GM19438 (cell line): ENCODE results near the gene LIPC.

Source experiments
- ATAC-seq: cut with Tn5 transposase; IDR thresholded peaks from one replicate; pipeline ENCODE4 v1.9.1; 2021; ENCODE audit warnings: low read depth; ENCODE audit not compliant: unreplicated experiment

LIPC gene

DNA sequence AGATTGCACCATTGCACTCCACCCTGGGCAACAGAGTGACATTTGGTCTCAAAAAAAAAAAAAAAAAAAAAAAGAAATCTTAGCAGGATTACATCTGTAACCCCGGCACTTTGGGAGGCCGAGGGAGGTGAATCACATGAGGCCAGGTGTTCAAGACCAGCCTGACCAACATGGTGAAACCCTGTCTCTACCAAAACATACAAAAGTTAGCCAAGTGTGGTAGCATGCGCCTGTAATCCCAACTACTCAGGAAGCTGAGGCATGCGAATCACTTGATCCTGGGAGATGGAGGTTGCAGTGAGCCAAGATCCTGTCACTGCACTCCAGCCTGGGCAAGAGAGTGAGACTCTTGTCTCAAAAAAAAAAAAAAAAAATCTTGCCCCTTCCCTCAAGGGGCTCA, 40.4 kb downstream of the LIPC start:
- no peak for ATAC-seq

DNA sequence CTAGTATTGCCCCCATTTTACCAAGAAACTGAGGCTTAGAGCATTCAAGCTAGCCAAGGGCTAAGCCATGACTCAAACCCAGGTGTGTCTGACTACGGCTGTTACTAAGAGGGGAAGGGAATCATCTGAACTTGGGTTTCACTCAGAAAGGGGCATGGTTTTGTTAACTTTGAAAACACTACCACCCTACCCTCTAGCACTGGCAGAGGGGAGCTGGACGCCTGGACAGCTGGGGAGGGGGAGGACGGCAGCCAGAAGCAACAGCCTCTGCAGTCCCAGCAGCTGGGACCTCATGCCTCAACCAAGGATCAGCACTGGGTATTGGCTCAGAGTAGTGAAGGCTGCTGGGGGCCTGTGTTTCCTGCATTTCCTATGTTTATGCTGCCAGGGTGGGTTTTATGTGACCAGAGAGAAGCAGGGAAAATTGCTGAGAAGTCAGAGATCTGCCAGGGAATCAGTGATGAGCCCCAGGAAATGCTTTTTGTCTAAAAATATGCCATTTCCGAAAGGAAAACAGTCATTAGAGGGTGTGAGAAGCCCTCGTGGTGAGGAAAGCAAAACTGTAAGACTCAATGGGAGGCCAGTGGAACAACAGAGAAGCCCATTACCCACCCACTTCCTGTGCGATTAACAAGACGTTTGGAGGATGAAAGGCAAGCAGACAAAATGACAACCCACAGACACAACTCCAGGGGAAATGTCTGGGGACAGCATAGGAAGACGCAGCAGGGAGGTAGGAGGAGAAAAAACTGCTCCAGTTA, 41.2 kb downstream of the LIPC start:
- ATAC-seq: no peak

DNA sequence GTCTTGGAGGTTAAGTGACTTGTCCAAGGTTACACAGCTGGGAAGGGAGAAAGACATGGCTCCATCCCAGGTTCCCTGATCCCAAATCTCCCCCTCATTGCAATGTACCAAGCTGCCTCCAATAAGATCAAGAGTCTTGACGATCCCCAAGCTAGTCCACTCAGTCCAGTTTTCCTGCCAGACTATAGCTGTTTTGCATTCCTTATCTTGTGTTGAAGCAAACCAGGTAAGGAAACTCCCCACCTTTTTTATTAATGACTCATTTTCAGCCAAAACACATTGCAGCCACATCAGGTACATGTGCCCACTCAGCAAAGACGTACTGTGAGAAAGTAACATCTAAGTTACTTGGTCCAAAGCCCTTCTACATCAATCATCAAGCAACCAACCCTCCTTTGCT, 41.9 kb downstream of the LIPC start:
- ATAC-seq: no peak

DNA sequence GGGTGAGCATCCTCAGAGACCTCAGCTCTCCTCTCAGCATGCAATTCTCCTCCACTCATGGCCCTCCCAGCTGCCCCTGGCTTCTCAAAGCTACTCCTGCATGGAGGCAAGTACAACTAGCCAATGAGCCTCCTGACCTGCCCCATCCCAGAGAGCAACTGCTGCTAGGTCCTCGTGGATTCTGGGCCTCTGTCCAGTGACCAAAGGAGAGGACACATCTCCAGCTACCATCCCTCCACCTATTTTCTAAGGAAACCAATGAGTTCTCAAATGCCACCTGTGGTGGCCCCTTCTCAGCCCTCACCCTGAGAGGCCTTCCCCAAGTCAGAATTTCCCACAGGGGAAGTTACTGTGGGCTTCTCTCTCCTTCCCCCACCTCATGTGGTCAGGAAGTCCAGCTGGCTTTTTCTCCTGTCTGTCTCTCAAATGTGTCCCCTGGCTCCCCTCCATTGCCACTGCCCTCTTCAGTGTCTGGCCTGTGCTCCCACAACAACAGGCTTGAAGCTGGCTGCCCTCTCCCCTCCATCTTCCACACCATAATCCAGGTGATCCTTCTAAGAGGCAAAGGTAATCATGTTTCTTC, 43.0 kb downstream of the LIPC start:
- no peak for ATAC-seq

DNA sequence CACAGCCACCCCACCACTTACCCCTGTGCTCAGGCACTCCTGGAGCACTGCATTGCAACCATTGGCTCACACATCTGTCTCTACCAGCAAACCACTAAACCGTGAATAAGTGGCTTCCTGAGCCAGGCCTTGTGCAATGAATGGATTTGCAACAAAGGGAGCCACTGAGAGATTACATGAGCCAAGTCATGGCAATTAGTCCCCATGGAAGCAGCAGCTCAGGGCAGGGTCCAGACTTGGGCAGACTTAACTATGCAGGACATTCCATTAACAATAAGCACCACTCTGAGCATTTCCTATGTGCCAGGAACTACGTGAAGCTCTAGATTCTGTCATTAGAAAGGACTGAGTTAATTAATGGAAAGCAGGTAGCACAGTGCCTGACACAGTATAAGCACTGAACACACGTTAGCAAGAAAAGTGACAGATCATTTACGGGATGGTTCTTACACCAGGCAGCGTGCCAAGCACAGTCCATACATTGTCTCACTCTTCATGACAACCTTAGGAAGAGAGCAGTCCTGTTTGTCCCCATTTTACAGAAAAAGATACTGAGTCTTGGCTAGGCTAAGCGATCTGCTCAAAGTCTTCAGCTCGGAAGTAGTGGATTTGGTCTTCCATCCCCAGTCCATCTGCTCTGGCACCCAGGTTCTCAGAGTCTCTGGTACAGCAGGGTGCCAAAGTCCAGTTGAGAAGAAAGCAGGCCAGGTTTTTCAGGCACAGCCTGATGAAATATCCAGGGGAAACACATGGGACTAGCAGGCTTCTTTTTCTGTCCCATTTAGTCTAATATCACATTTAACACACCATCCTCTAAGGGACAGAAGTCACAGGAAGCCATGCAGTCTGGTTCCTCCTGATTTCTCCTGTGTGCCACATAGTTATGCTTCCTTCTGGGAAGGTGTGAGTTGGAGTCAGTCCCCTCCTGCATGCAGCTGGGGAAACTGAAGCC, 44.1 kb downstream of the LIPC start:
- ATAC-seq: no peak

DNA sequence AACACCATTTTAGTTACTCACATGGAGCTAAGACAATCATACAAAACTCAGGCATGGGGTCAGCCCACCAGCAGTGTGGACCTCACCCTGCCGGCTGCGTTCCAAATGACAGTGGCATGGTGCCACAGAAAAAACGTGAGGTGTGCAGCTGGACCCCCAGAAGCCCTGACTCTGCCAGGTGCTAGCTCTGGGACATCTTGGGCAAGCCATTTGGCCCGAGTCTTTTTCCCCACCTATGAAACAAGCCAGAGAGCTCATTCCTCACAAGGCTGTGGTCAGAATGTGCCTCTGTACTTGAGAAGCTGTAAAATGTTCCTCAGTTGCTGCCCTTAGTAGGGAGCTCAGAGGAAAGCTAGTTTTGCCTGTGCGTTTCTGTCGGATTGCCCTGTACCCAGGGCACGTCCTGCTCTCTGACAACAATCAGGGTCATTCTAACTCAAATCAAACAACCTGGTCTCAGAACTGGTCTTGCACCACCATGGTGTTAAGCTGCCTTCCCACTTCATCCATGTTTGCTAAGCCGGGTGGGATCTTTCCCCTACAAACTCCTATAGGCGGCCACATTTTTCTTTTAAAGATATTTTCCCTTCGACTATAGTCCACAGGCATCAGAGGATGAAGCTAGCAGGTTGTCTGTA, 44.9 kb downstream of the LIPC start:
- no peak for ATAC-seq

DNA sequence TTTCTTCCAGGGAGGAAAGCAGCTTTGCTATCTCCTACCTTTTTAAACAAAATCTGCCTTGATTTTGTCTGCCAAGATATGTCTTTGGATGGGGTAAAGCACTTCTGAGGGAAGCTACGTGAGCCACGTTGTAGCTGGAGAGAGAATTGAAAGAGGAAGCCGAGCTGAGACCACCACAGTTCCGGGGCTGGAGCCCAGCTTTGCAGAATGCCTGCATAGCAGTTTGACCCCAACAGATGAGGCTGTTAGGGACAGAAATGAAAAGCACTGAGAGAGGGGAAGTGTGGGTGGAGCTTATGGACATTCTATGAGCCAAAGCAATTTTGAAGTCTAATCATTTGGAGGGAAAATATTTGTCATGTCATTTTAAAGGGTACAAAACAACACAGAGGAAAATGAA, 45.4 kb downstream of the LIPC start:
- no peak for ATAC-seq

DNA sequence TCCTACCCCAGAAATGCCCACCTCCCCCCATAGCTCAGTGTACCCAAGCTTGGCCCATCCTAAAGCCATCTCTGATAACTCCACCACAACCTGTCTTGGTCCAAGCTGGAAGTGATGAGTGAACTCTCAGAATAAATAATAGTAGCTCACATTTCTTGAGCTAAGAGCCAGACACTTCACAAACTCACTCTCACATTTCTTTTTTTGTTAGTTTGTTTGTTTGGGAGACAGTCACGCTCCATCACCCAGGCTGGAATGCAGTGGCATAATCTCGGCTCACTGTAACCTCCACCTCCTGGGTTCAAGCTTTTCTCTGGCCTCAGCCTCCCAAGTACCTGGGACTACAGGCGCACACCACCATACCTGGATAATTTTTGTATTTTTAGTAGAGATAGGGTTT, 46.2 kb downstream of the LIPC start:
- ATAC-seq: no peak

DNA sequence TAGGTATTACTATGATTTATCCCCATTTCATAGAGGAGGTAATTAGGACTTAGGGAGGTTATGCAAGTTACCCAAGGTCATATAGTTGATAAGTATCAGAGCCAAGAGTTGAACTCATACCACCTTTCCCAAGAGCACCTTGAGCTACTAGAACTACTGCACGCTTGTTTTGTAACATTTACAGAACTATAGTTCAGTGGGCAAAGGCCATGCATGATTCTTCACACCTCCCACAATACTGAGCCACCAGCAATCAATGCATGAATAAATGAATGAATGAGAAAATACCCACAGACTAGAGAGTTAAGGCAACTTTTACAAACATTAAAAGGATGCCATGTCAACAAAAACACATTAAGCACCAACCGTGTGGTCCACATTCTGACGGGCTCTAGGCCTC, 46.8 kb downstream of the LIPC start:
- no peak for ATAC-seq

DNA sequence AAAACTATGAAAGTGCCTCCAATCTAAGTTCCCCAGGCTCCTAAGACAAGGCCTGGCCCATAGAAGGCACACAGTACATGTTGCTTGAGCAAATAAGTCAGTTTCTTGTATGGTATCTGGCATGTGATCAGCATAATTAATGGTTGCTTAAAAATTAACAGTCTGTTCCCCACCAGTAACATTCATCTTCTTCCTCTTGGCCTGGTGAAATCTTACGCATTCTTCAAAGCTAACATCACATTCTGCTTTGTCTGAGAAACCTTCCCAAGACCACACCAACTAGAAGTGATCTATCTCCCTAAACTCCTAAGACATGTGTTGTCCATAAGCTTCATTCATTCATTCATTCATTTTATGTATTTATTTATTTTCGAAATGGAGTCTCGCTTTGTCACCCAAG, 48.1 kb downstream of the LIPC start:
- ATAC-seq: no peak

DNA sequence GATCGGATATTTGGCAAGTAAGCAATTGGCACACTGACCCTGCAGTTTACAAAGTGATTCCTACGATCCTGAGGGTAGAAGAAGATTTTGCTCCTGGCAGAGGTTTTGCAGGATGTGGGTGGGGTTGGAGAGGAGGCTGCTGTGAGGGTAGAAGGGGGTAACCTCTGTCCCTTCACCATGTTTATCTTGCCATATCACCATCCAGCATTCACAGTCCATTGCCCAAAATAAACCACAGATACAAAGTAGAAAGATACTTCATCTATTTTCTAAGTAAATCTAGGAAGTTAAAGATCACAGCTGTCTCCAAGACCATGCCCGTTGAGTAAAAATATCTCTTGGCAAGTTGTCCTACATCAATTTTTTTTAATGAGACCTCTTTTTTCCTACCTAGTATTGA, 51.6 kb downstream of the LIPC start:
- ATAC-seq: no peak

DNA sequence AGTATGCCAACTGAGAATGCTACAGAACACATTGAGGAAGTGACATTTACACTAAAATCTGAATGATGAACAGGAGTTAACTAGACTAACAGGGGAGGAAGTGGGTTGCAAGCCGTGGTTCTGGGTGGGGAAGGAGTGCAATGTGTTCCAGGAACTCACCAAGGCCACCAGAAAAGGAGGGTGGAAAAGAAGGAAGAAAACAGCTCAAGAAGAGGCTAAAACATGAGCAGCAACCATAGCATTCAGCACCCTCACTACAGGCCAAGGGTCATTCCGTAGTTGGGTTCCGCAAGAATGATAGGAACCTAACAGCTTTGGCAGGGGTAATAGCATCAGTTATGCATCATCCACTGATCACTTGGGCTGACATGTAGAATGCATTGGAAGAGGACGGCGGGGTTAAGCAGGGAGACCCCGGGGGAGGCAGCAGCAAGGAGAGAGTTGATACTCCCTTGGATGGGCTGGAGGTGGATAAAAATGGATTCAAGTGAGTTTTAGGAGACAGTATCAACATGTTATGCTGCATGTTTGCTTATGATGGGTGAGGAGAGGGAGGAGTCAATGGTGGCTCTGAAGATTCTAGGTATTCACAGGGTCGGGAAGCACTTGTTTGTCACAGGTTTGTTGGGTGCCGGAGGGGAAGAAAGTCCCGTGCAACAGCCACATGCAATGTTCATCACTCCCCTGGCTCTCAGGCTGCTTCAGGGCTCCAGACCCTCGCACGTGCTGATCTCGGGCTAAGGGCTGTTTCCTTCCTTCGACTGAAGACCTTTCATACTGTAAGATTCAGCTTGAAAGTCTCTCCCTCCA, 53.2 kb downstream of the LIPC start:
- no peak for ATAC-seq

DNA sequence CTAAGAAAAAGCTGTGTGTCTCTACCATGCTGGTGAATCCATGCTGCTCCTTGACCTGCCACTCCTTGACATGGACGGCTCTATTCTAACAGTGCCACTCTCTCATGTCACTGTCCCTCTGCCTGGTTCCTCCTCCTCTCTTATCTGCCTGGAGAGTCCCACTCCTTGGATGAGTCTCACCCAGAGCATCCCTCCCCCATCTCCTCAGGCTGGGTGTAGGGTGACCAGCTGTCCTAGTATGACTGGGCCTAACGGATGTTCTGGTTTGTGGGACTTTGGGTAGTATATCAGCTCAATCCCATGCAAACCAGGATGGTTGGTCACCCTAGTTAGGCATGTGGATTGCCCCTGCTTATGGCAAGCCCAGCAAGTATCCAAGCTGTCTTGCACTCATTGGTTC, 54.3 kb downstream of the LIPC start:
- ATAC-seq: no peak

DNA sequence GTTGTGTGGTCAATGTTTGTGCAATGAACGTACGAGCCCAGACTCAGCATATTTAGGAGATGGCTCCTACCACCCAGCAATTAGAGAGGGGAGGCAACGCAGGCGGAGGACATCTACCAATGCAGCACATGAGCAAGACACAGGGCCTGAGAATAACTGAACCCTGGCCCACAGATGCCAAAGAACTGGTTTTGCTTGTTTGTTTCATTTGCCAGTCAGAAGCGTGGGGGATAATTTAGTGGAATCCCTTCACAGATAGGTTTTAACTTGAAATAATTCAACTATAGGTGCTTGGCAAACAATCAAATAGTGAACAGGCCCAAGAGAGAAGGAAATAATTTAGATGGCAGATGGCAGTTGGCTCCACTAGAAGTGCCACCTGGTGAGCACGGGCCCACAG, 54.8 kb downstream of the LIPC start:
- no peak for ATAC-seq

DNA sequence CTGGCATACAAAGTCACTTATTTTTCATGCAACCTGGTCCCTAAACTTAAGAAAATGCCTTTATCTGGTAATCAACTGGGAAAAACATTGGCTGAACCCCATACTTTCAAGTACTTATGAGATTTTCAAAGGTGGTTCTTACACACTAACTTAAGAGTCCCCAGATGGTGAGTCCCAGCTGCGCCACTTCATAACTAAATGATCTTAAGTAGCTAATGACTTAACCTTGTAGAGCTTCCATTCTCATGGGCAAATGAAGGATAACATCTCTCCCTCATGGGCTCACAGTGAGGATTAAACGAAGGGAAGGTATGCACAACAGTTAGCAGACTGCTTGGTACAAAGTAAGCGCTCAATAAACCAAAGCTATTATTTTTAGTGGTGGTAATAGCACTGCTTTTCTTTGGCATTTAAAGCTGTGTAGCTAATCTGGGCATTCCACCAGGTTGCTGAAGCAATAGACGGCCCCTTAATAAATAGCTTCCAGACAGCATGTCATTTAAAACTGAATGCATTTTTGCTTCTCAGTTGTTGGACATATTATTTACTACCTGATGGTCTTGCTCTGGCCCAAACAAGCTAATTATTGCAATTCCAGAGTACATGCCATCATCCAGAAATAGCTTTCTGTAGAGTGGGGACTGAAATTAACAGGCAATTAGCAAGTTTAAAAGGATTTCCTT, 55.4 kb downstream of the LIPC start:
- ATAC-seq: no peak

DNA sequence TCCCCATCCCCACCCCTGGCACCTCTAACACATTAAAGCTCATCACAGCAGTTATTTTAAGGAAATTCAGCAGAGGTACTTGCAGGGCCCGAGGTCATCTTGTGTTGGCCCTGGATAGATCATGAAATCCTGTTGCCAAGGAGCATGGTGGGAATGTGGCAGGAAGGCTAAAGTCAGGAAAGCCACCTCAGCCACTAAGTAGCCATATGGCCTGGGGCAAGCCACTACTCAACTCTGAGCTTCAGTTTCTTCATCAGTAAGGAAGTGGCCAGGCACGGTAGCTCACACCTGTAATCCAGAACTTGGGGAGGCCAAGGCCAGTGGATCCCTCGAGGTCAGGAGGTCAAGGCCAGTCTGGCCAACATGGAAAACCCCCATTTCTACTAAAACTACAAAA, 55.9 kb downstream of the LIPC start:
- ATAC-seq: no peak

DNA sequence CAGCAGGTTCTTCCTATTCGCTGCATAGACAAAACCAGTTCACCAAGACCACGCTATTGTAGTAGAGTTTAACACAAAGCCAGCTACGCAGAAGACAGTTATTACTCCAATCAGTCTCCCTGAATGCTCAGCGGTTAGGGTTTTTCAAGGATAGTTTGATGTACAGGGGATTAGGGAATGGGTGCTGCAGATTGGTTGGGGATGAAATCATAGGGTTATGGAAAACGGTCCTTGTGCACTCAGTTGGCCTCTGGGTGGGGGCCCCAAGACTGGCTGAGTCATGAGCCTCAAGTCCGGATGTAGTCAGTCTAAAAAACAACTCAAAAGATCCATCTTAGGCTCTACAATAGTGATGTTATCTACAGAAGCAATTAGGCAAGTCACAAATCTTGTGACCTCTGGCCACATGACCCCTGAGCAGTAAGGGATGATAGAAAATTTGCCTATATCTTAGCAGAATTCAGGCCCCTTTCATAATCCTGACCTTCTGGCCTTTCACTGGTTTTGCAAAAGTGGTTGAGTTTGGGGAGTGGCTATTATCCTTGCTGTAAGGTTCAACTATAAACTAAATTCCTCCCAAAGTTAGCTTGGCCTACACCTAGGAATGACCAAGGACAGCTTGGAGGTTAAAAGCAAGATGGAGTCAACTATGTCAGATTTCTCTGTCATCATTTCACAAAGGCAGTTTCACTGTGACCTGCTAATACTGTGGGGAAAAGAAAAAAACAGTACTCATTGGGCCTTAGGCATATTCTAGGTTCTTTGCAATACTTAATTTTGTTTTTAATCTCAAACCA, 57.7 kb downstream of the LIPC start:
- ATAC-seq: no peak

DNA sequence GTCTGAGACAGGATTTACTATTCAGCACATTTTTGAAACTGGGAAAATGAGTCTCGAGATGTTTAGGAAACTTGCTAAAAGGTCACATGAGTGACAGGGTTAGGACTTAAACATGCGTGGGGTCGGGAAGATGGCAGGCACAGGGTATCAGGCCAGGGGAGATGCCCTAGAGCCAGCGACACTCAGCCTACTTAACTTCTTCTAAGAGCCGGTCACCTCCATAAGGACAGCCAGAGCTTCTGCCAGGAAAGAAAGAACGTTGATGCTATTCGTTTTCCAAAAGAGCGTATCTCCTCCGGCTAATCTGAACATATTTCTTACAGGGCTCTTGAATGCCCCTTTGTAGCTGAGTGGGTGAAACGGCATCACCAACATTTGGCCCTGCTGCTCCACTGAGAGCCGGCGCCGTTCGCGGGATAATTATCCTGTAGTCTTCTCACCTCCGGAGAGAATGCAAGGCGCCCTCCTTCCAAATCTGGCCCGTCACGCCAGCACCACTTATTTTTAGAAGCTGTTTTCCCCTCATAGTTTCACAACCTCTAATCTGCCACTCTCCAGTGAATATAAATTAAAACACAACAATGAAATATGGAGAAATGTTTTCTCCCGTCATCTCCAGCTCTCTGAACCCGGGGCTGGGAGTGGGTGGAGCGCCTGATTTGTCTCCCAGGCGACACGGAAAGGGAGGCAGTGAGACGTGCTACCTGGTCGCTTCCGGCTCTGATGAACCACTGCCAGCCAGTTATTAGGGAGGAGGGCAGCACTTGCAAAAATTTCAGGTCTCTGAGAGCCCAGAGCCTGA, 58.5 kb downstream of the LIPC start:
- ATAC-seq: no peak
